ENCODE results near the gene ATRN.

GRCh38 chr20:3539311-3540107 is 68.7 kb downstream of the ATRN start:
- TF ChIP-seq CTCF (IDR thresholded peaks at IDR 0.05; ENCODE audit: poor library complexity), result no peak
- no peak for TF ChIP-seq EZH2phosphoT487 (IDR thresholded peaks at IDR 0.05; ENCODE audit: low read depth, severe bottlenecking, unreplicated experiment)
- TF ChIP-seq EZH2 (IDR thresholded peaks at IDR 0.05; ENCODE audit: borderline replicate concordance), result no peak

Data from hepatocyte (in vitro differentiated cells).